GM18867 (cell line): ENCODE data around the gene RAG1.

Source experiments
- ATAC-seq: cut with Tn5 transposase; IDR thresholded peaks from one replicate; pipeline ENCODE4 v1.9.1; 2021; ENCODE audit warnings: mild to moderate bottlenecking, moderate library complexity; ENCODE audit not compliant: unreplicated experiment

The RAG1 gene

GRCh38 chr11:36588099-36588498 is 20.3 kb downstream of the RAG1 start:
- ATAC-seq, result no peak

- no peak for ATAC-seq
These were observed 22.7 kb downstream of the RAG1 start for GRCh38 chr11:36590513-36590912.

GRCh38 chr11:36591433-36591832 is 23.6 kb downstream of the RAG1 start:
- ATAC-seq, result no peak

DNA sequence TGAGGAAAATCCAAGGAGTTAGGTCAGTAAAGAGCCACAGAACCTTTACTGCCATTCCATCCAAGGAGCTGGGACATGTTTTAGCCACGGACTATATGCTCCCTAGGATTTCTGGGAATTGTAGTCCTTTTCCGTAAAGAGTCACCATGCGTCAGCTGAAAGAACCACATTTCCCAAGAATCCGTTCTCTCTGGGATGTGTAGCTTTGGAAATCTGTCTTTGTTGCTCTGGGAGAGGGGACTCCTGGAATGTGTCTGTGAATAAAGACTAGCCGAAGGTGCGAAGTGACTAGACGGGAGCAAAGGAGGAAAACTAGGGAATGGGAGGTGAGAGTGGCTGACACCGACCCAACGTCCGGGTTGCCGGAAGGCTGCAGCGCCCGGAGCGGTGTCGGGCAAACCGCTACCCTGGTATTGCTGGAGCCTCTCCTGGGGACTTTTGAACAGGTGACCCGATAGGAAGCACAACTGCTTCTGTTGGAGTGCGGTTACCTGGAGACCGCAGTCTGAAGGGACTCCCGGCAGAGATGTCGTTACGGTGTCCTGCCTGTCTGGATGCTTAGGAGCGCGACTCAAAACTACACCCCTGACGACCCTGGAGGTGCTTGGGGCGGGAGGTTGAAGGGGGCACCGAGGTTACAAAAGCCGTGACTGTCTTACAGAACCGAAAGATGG is 26.6 kb downstream of the RAG1 start, which contains the start of gene IFTAP:
Gene IFTAP, plus strand, starts transcription at position 187 of the 674 bp plus-strand sequence. CDS start 15,602 bp downstream, outside the sequence.
- peak; percentile 65 for ATAC-seq

DNA sequence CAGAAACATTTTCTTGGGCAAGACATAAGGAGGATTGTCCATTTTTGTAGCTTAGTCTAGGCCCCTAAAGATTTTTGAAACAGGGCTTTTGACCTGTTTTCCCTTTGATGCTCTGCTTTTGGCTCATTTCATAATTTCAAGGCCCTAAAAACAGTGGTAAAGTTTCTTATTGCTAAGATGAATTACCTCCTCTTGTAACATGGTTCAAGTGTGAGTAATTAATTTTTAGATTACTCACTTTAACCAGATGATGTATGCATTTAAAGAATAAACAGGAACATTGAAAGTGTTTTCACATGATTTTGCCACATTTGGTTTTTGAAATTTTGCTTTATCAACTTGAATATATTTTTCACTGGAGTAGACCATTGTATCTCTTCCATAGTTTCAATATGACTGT is 29.1 kb downstream of the RAG1 start:
- no peak for ATAC-seq

- no peak for ATAC-seq
These were observed 30.2 kb downstream of the RAG1 start, which contains the start of gene RAG2 for GRCh38 chr11:36598051-36598450. TSS of gene RAG2 (minus strand) at chr11:36598236. CDS start at chr11:36594168, 4,068 bp downstream.

- ATAC-seq, result no peak
These were observed 32.4 kb downstream of the RAG1 start for GRCh38 chr11:36600180-36600579.

DNA sequence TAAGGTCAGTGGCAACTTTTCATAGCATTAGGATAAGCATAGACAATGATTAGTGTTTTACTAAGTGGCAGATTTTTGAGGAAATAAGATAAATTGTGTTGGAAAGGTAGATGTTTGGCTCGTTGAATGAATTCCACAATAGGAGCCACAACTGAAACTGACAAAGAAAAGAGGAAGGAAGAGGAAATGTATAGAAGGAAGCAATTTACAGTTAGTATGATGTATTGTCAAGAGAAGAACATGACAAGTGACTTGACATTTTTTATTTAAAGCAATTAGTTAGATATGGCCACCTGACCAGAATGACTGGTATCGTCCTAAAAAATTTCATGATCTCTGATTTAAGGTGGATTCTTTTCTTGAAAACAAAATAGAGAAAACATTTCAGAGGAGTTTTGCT is 33.3 kb downstream of the RAG1 start:
- ATAC-seq, result no peak

DNA sequence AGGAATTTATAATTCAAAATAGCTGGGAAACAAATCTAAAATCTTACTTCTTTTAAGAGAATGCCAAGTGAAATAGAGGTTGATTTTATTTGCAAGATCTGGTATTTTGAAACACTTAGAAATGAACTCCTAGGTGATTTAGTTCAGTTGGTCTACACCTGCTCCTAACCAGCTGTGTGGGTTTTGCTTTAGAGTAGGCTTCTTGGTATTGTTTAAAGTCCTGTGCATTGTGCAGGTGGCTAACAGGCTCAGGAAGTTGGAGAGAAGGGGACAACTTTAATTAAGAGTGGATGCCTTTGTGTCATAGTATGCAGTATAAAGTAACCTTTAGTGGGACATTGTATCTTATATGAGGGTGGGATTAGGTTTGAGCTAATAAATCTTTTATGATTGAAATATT is 34.3 kb downstream of the RAG1 start:
- ATAC-seq, result no peak

GRCh38 chr11:36605221-36606216 is 37.7 kb downstream of the RAG1 start:
- peak; percentile 86 for ATAC-seq

DNA sequence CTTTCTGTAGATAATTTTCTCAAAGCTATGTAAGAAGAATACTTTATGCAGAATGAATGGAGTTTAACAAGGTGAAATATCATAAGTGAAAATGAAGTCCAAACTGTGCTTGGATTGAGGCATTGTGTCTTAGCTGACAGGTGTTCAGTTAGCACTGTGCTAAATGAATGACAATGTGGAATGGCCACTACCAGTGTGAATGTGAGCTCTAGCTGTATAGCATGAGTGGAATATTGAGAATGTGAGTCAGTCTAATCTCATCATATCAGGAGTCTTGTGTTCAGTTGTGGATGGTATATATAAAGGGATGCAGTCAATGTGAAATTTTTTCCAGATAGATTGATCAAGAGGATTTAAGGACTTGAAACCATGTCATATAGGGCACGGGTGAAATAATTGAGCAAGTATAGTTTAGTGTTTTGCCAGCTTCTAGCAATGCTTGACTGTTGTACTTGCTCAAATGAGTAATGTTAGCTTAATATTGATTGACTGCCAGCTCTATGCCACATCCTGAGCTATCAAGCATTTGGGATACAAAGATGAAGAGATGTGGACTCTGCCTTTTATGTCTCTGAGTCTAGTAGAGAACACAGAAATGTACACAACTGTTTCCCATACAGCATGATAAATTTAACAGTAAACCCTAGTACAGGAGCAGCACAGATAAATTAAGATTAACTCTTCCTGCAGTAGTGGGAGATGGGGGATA is 40.8 kb downstream of the RAG1 start:
- no peak for ATAC-seq

DNA sequence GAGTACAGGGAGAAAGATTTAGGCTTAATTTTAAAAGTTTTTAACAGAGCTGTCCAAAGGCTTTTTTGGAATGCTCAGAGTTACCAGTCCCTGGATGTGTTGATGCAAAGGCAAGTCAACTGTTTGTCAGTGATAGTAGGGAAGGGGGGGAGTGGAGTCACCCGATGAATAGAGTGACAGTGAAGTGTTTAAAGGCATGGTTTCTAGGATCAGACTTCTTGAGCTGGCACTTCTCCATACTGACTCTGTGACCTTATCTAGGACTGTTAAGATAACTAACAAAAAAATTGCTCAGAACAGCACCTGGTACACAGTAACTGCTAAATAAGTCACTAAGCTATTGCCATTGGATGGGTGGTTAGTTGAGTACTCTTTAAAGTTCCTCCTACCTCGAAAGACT is 41.6 kb downstream of the RAG1 start:
- no peak for ATAC-seq

GRCh38 chr11:36615826-36616225 is 48.0 kb downstream of the RAG1 start:
- no peak for ATAC-seq

DNA sequence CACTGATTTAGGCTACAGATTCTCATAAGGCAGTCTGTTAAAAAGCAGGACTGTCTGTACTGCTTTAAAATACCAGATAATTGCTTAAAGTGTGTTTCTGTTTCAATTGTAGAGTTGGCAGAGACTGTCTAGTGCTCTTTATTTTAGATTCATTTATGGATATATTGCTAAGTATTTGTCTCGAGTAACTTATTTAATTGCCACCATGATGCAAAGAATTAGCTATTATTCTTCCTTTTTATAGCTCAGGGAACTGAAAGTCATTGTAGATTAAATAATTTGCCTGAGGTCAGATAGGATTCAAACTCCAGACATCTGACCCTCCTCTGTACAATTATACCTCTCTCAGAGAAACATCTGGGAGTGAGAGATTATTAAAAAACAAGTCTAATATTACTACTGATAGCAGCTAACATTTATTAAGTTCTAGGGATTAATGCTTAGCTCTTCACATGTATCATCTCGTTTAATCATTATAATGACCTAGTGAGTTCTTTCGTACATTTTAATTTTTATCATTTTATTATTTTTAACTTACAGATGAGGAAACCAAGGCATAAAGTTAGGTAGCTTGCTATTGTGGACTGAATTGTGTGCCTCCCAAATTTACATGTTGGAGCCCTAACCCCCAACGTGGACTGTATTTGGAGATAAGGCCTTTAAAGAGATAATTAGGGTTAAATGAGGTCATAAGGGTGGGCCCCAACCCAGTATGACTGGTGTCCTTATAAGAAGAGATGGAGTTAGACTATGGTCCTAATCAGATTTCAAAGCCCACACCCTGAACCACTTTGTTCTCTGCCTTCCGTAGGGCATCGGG is 49.9 kb downstream of the RAG1 start:
- no peak for ATAC-seq

GRCh38 chr11:36618363-36619047 is 50.7 kb downstream of the RAG1 start:
- no peak for ATAC-seq

DNA sequence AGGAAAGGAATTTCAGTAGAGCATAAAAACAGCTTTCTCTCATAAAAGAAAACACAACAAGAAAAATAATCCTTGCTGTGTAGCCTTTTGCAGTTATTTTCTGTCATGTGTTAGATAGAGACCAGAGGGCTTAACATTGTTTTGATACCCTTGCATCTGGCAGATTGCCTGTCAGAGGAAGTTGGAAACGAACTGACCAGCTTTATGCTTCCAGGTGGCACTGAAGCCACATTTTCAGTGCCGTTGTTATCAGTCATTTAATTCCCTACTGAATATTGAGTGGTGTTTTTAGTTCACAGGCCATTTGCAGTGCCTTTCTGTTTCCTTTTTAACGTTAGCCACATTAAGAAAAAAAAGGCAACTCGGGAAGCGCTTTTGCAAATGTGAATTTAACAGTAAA is 51.7 kb downstream of the RAG1 start:
- ATAC-seq, result no peak

GRCh38 chr11:36620246-36620645 is 52.4 kb downstream of the RAG1 start:
- ATAC-seq, result no peak

DNA sequence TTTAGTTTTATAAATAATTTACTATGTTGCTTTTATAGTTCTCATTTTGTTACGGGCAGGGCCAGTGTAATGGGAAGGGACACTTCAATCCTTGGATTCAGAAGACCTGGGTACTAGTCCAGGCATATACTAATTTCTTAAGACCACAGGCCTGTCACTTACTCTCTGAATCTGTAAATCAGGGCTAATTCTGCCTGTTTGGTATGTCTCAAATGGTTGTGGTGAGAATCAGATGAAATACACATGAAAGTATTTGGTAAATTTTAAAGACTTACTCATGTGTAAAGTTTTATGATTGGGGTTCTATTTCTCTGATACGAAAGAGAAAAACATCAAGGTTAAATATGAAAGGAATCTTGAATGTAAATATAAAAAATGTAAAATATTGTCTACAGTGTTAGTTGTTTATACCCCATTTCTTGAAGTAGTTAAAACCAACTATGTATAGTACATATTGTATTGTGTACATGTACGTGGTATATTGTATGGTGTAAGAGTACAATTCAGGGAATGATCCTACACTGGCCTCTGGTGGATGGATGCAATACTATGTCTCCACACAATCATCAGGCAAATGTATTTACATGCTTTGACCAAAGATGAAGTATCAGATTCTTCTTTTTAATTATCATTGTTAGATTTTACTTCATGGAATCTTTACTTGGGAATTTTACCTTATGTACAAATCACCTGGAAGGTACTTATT is 54.8 kb downstream of the RAG1 start:
- peak; percentile 88 for ATAC-seq

DNA sequence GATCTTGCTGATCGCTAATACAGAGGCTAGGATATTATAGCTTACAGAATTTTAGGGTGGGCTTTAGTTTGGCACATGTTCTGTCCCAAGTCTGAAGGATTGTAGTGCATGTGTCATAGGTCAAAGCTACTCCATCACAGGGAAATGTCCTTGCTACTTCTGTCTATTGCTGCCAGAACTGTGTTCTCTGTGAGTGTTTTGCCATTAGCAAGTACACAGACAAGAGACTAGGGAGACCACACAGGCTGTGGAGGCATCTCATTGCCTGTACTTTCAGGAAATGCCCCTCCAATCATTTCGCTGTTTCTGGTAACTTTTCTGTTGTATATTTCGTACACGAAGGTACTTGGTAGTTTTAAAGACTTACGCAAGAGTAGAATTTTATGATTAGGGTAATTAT is 55.7 kb downstream of the RAG1 start:
- no peak for ATAC-seq
